RCC 7860 (cell line): ENCODE results near the gene CYP17A1.
"Not testable (repeated sequence)": the region's sequence is repeated elsewhere in the genome, so short reads cannot be mapped to it uniquely, and the experiment has no call there.

Experiments used
- DNase-seq: peaks from one replicate; pipeline ENCODE4 v3.0.0-alpha.2; 2015; ENCODE audit warnings: low spot score
- FAIRE-seq: peaks from 2 replicates; lab custom pipeline; 2012; peaks lifted over from hg19 to GRCh38; lab: Jason Lieb, UNC

CYP17A1 gene

DNA sequence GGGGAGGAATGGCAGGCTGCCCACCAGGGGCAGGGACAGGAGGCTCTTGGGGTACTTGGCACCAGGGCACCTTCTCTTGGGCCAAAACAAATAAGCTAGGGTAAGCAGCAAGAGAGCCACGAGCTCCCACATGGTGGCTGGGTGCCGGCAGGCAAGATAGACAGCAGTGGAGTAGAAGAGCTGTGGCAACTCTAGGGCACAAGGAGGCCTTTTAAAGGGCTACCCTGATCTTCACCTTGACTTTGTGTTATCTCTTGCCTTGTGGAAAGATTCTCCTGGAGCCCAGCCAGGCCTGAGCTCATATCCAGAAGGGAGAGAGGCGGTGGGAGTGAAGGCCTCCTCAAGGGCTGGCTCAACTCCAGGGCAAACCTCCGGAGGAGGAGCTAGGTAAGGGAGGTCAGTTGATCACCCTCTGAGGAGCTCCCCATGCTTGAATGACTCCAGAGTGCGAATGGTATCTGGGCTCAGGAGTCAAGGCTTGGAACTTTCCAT, at the start of gene CYP17A1:
Gene CYP17A1 (minus strand): TSS at position 184 of the 492 bp plus-strand sequence. CDS start 52 bp downstream, at position 132.
- FAIRE-seq (no peak), DNase-seq (peak; percentile 58)

- no peak for FAIRE-seq
- no peak for DNase-seq
Observed at GRCh38 chr10:102880256-102880655, 43.0 kb upstream of the CYP17A1 start.

GRCh38 chr10:102878629-102879028, 41.4 kb upstream of the CYP17A1 start:
- FAIRE-seq = no peak
- DNase-seq = no peak

- DNase-seq (no peak), FAIRE-seq (no peak)
Observed at GRCh38 chr10:102876747-102877153, 39.5 kb upstream of the CYP17A1 start.

DNA sequence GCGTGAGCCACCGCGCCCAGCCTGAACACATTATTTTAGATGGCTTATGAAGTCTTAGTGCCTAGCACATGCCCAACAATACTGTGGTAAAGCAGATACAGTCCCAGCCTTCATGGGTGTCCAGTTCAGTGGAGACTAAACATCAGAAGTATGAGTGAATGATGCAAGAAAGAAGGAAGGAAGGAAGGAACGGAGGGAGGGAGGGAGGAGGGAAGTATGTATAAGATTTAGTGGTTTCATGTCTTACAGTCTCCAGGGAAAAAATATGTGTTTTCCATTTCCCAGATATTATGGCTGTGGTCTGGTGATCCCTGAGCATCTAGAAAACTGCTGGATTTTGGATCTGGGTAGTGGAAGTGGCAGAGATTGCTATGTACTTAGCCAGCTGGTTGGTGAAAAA, 35.0 kb upstream of the CYP17A1 start:
- no peak for DNase-seq
- no peak for FAIRE-seq

DNA sequence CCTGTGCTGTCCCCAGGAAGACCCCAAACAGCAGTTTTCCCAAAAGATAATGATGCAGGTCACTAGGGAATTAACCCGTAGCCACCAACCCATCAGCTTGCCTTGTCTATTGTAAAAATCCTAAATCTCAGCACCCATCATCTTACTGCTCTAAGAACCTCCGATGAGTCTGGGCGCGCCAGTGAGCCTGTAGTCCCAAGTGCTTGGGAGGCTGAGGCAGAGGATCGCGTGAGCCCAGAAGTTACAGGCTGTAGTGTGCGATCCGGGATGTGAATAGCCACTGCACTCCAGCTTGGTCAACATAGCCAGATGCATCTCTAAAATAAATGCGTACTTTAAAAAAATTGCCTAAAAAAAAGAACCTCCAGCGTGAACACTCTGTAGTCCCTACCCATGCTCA, 33.0 kb upstream of the CYP17A1 start:
- FAIRE-seq = no peak
- no peak for DNase-seq

DNA sequence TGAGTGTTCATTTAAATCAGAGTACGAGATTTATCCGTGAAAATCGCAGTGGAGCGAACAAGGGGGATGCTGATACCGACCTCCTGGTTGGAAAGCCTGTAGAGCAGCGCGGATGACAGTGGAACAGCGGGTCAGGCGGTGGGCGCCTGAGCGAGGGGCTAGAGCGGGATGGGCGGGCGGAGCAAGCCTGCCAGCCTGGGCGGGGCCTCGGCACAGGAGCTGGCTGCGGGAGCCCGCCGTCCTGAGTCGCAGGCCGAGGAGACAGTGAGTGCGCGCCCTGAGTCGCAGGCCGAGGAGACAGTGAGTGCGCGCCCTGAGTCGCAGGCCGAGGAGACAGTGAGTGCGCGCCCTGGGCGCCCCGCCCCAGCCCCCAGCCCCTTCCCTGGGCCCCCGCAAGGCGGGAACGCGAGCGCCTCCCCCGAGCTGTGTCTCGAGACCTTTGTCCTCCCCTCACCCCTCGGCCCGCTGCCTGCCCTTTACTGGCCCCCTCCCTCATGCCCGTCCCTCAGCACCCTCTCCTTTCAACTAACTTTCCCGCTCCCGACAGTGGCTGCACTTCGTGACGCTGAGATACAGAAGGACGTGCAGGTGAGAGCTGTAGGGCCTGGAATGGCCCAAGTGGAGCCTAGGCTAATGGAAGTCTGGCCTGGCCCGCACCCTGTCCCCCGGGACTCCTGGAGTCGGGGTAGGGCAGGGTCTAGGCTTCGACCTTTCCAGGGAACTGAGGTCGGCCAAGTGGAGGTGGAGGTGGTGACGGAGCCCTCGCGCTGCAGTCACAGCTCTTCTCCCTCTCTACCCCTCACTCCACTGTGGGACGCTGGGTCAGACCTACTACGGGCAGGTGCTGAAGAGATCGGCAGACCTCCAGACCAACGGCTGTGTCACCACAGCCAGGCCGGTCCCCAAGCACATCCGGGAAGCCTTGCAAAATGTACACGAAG, 32.3 kb upstream of the CYP17A1 start, which contains the start of gene AS3MT:
Gene AS3MT (plus strand): TSS at position 213 of the 941 bp plus-strand sequence. CDS start 123 bp downstream, at position 336.
- FAIRE-seq (no peak), DNase-seq (no peak)

GRCh38 chr10:102868911-102869257, 31.7 kb upstream of the CYP17A1 start:
- DNase-seq = no peak
- FAIRE-seq = no peak

DNA sequence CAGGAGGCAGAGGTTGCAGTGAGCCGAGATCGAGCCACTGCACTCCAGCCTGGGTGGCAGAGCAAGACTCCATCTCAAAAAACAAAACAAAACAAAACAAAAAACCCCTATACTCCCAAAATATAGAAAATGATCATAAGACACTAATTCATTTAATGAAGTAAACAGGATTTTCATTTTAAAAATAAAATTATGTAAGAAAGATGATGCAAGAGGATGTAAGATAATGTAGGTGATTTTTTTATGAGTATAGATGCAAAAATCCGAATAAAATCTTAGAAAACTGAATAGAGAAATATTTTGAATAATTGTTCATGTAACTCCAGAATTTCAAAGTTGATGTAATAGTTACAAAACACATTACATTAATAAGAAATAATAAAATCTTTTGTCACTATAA, 28.4 kb upstream of the CYP17A1 start:
- DNase-seq (no peak), FAIRE-seq (peak; percentile 57)

- no peak for FAIRE-seq
- no peak for DNase-seq
Observed at GRCh38 chr10:102863660-102864059, 26.4 kb upstream of the CYP17A1 start.

DNA sequence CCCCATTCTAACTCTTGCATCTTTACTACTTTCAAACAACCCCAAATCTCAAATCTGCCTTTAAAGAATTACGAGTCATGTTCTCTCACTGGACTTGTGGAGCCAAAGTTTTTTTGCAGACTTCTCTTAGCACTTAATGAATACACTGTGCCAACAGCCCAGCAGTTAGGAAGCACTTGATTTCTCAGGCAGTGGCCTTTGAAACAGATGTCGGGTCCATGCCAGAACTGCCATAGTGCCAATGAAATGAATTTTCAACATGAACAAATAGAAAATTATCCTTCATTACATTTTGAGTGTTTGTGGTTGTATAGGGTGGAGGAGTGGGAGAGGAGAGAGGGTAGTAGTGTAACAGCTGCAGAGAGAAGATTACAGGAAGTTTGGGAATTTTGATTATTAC, 22.7 kb upstream of the CYP17A1 start:
- DNase-seq (no peak), FAIRE-seq (no peak)

DNA sequence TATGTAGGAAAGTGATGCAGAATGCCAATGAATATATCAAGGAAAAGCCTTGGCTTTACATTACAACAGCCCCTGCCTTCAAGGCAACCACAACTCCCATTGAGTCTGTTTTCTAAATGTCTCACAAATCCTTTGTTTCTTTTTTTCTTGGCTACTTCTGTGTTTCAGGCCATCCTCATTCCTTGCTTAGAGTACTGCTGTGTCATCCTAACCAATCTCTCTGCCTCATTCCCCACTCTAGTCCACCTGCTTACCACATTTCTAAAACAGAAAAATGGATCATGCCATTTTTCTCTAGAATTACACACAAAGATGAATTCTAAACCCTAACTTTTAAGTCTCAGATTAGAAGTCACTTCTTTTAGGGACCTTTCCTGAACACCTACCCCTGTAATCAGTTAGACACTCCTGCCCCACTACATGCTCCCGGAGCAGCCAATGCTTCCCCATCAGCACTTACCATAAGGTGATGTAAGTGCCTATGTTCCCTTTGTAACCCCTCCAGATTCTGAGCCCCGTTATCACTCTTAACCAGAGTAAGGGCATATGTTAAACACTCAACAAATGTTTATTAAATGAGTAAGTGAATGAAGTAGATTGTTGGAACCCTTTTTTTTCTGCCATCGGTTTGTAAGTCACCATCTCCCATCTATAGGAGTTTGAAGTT, 19.7 kb upstream of the CYP17A1 start:
- no peak for DNase-seq
- FAIRE-seq = no peak

DNA sequence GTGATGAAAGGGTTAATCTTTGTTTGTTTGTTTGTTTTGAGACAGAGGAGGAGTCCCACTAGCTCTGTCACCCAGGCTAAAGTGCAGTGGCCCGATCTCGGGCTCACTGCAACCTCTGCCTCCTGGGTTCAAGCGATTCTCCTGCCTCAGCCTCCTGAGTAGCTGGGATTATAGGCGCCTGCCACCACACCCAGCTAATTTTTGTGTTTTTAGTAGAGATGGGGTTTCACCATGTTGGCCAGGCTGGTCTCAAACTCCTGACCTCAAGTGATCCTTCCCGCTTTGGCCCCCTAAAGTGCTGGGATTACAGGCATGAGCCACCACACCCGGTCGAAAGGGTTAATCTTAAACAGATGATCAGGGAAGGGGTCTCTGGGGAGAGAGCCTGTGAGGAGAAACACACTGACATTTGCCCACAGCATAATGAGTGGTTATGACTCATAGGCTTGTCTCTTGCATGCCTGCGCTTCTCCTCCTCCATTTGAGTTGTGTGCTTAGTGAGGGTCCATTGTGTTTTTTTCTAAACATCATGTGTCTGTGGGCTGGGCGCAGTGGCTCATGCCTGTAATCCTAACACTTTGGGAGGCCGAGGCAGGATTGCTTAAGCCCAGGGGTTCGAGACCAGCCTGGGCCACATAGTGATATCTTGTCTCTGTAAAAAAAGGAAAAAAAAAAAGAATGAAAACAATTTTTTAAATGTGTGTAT, 18.7 kb upstream of the CYP17A1 start:
- DNase-seq = peak; percentile 90
- FAIRE-seq = peak; percentile 68

DNA sequence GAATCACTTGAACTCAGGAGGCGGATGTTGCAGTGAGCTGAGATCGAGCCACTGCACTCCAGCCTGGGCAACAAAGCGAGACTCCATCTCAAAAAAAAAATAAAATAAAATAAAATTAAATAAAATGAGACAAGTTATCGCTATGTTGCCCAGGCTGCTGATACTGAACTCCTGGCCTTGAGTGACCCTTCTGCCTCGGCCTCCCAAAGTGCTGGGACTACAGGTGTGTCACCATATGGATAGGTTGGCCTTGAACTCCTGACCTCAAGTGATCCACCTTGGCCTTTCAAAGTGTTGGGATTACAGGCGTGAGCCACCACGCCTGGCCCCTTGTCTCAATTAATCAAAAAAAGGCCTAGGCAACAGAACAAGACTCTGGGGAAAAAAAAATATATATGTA, 16.0 kb upstream of the CYP17A1 start:
- not testable (repeated sequence) for FAIRE-seq

GRCh38 chr10:102850025-102850518, 12.9 kb upstream of the CYP17A1 start:
- no peak for DNase-seq
- FAIRE-seq = no peak

More for the DNA sequence above, 16.0 kb upstream of the CYP17A1 start:
- DNase-seq = not testable (repeated sequence)

- DNase-seq = no peak
- FAIRE-seq = no peak
Observed at GRCh38 chr10:102845352-102845902, 8.2 kb upstream of the CYP17A1 start.

- not testable (repeated sequence) for DNase-seq, FAIRE-seq
Observed at GRCh38 chr10:102844190-102844776, 7.1 kb upstream of the CYP17A1 start.

DNA sequence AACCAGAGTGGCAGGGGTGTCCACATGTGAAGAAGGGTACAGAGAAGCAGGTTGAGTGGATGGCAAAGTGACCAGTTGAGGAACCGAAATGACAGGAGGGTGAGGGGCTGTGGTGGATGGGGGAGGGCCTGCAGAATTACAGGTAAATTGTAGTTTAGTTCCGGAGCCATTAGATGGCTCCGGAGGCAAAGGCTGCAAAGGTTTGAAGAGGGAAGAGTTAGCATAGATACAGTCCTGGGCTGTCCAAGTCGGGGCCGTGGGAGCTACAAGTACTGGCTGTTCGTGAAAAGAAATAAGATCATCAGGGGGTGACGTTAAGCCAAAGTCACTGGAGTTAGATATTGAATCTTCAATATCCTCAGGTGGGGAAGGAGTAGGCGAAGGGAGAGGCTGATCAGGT, 5.9 kb upstream of the CYP17A1 start:
- FAIRE-seq, DNase-seq: not testable (repeated sequence)

- FAIRE-seq (no peak), DNase-seq (no peak)
Observed at GRCh38 chr10:102841827-102842345, 4.7 kb upstream of the CYP17A1 start.
